HepG2 (cell line): Measurements from ENCODE around the gene CCDC154. TPM values are rescaled to one million over a fixed set of nuclear protein-coding genes. Genes with fewer than 3 reads are reported as not detected.
A peak's percentile ranks its signal among the peaks of the same experiment; 100 is the strongest.

Experiments
- ARHGAP35 ChIP-seq: sonication (generic); formaldehyde crosslinking; IDR thresholded peaks from 2 replicates; pipeline ENCODE4 v1.9.0; 2022; ENCODE audit warnings: mild to moderate bottlenecking, inconsistent platforms, moderate library complexity, missing genetic modification reagents, borderline replicate concordance
- CHCHD3 ChIP-seq: sonication (generic); formaldehyde crosslinking; IDR thresholded peaks from 2 replicates; pipeline ENCODE4 v1.8.0; 2022; ENCODE audit warnings: mild to moderate bottlenecking, missing genetic modification reagents, moderate library complexity
- DNMT3B ChIP-seq: conservative IDR thresholded peaks from 2 replicates; pipeline ENCODE4 v1.6.1; 2016; ENCODE audit warnings: missing biosample characterization, control low read depth
- E2F1 ChIP-seq: sonication (generic); formaldehyde crosslinking; IDR thresholded peaks from 2 replicates; pipeline ENCODE4 v1.5.0; 2020; ENCODE audit warnings: missing genetic modification reagents
- ELF1 ChIP-seq: sonication (generic); formaldehyde crosslinking; IDR thresholded peaks from 2 replicates; pipeline ENCODE4 v1.4.0; 2020; ENCODE audit warnings: missing genetic modification reagents
- GMEB2 ChIP-seq: IDR thresholded peaks from 2 replicates; pipeline ENCODE4 v1.6.1; 2016; ENCODE audit warnings: missing biosample characterization, missing genetic modification reagents, low read depth
- HES4 ChIP-seq: sonication (generic); formaldehyde crosslinking; IDR thresholded peaks from 2 replicates; pipeline ENCODE4 v1.9.0; 2021; ENCODE audit warnings: mild to moderate bottlenecking, missing genetic modification reagents, borderline replicate concordance
- KLF13 ChIP-seq: sonication (generic); formaldehyde crosslinking; IDR thresholded peaks from 2 replicates; pipeline ENCODE4 v1.4.0; 2020; ENCODE audit warnings: mild to moderate bottlenecking, missing genetic modification reagents
- MEIS2 ChIP-seq: sonication (generic); formaldehyde crosslinking; IDR thresholded peaks from 2 replicates; pipeline ENCODE4 v1.9.0; 2021; ENCODE audit warnings: mild to moderate bottlenecking, missing genetic modification reagents
- SP2 ChIP-seq: sonication (generic); formaldehyde crosslinking; IDR thresholded peaks from 2 replicates; pipeline ENCODE4 v1.5.1; 2020; ENCODE audit warnings: mild to moderate bottlenecking, missing genetic modification reagents
- ZNF232 ChIP-seq: sonication (generic); formaldehyde crosslinking; IDR thresholded peaks from 2 replicates; pipeline ENCODE4 v1.4.0; 2020; ENCODE audit warnings: missing genetic modification reagents, borderline replicate concordance
- ZNF343 ChIP-seq: sonication (generic); formaldehyde crosslinking; IDR thresholded peaks from 2 replicates; pipeline ENCODE4 v1.4.0; 2020; ENCODE audit warnings: mild to moderate bottlenecking, missing genetic modification reagents
- ZNF556 ChIP-seq: sonication (generic); formaldehyde crosslinking; IDR thresholded peaks from 2 replicates; pipeline ENCODE4 v1.4.0; 2020; ENCODE audit warnings: mild to moderate bottlenecking, missing genetic modification reagents, borderline replicate concordance
- ZNF570 ChIP-seq: sonication (generic); formaldehyde crosslinking; IDR thresholded peaks from 2 replicates; pipeline ENCODE4 v1.4.0; 2020; ENCODE audit warnings: mild to moderate bottlenecking, missing genetic modification reagents, borderline replicate concordance
- ZNF644 ChIP-seq: IDR thresholded peaks from 2 replicates; pipeline ENCODE4 v1.6.1; 2016; ENCODE audit warnings: low read depth
- ZNF766 ChIP-seq: sonication (generic); formaldehyde crosslinking; IDR thresholded peaks from 2 replicates; pipeline ENCODE4 v1.5.0; 2020; ENCODE audit warnings: missing genetic modification reagents, borderline replicate concordance
- ZNF772 ChIP-seq: sonication (generic); formaldehyde crosslinking; IDR thresholded peaks from 2 replicates; pipeline ENCODE4 v1.5.0; 2020; ENCODE audit warnings: mild to moderate bottlenecking, missing genetic modification reagents
- ZNF839 ChIP-seq: sonication (generic); formaldehyde crosslinking; IDR thresholded peaks from 2 replicates; pipeline ENCODE4 v1.4.0; 2020; ENCODE audit warnings: missing genetic modification reagents, mild to moderate bottlenecking, borderline replicate concordance
- polyA plus RNA-seq, 8 experiments: library from polyadenylated mRNA; depleted of rRNA in 3 of 8; stranded (reverse) in 7 of 8; unstranded in 1 of 8; fragments of >200 nt; fragmentation: Illumina TruSeq in 4 of 8; extraction: Trizol in 4 of 8; gene quantifications; 2 replicates each; pipeline versions ENCODE4 v1.2.1 to v1.2.3, GENCODE V29; 2011 to 2016; ENCODE audit warnings: low read depth in 4 of 8, missing spikeins in 1 of 8, mixed read lengths in 1 of 8; ENCODE audit not compliant: insufficient read depth in 1 of 8
- total RNA-seq, 5 experiments: library from RNA; depleted of rRNA; stranded (reverse); fragments of >200 nt; fragmentation: Illumina TruSeq; extraction: Trizol; gene quantifications; 2 replicates each; pipeline ENCODE4 v1.2.3, GENCODE V29; 2016; ENCODE audit warnings: low read depth in 1 of 5
- TF ChIP-seq, protein P1 (sequence below): sonication (generic); formaldehyde crosslinking; conservative IDR thresholded peaks from 2 replicates; pipeline ENCODE4 v1.4.0; 2020; ENCODE audit warnings: missing genetic modification reagents
- TF ChIP-seq, protein P2 (sequence below): sonication (generic); formaldehyde crosslinking; IDR thresholded peaks from 2 replicates; pipeline ENCODE4 v1.4.0; 2020; ENCODE audit warnings: mild to moderate bottlenecking, missing genetic modification reagents

The CCDC154 gene
- total and polyA plus RNA-seq, 2 of the 13 experiments (the other 11 are each of a cell fraction or from before 2014, with no cell fraction given), result 0.92 to 1.5 TPM

GRCh38 chr16:1492923-1493745 lies 48.8 kb upstream of the CCDC154 start, which contains the start of gene TELO2 (continued):
- TF ChIP-seq KLF13 (CRISPR knock-in tag), result no peak
- no peak for TF ChIP-seq ARHGAP35 (CRISPR knock-in tag)
- no peak; the same call in 1 of the 2 replicates for TF ChIP-seq ZNF766 (CRISPR knock-in tag)
- 0 out of 2 replicates have a peak, but pooled peaks have one; percentile 15 for TF ChIP-seq GMEB2 (CRISPR knock-in tag)
- peak; percentile 64 for TF ChIP-seq ZNF343 (CRISPR knock-in tag)
- no peak; the same call in 1 of the 2 replicates for TF ChIP-seq MEIS2 (CRISPR knock-in tag)
- TF ChIP-seq ZNF232 (CRISPR knock-in tag), result no peak
- TF ChIP-seq ELF1, result peak; percentile 53
- no peak for TF ChIP-seq ZNF839 (CRISPR knock-in tag)
- TF ChIP-seq, protein P1, sequence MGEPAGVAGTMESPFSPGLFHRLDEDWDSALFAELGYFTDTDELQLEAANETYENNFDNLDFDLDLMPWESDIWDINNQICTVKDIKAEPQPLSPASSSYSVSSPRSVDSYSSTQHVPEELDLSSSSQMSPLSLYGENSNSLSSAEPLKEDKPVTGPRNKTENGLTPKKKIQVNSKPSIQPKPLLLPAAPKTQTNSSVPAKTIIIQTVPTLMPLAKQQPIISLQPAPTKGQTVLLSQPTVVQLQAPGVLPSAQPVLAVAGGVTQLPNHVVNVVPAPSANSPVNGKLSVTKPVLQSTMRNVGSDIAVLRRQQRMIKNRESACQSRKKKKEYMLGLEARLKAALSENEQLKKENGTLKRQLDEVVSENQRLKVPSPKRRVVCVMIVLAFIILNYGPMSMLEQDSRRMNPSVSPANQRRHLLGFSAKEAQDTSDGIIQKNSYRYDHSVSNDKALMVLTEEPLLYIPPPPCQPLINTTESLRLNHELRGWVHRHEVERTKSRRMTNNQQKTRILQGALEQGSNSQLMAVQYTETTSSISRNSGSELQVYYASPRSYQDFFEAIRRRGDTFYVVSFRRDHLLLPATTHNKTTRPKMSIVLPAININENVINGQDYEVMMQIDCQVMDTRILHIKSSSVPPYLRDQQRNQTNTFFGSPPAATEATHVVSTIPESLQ (CRISPR knock-in tag), result no peak
- TF ChIP-seq, protein P2, sequence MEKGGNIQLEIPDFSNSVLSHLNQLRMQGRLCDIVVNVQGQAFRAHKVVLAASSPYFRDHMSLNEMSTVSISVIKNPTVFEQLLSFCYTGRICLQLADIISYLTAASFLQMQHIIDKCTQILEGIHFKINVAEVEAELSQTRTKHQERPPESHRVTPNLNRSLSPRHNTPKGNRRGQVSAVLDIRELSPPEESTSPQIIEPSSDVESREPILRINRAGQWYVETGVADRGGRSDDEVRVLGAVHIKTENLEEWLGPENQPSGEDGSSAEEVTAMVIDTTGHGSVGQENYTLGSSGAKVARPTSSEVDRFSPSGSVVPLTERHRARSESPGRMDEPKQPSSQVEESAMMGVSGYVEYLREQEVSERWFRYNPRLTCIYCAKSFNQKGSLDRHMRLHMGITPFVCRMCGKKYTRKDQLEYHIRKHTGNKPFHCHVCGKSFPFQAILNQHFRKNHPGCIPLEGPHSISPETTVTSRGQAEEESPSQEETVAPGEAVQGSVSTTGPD, result no peak
- TF ChIP-seq HES4 (CRISPR knock-in tag), result no peak
- TF ChIP-seq ZNF772 (CRISPR knock-in tag), result no peak
- TF ChIP-seq ZNF556 (CRISPR knock-in tag), result peak; percentile 43; the same call in 1 of the 2 replicates
- no peak for TF ChIP-seq CHCHD3 (CRISPR knock-in tag)
- peak; percentile 37; the same call in 1 of the 2 replicates for TF ChIP-seq SP2 (CRISPR knock-in tag)
- no peak for TF ChIP-seq DNMT3B (CRISPR knock-in tag)
- TF ChIP-seq ZNF644, result no peak
- TF ChIP-seq E2F1 (CRISPR knock-in tag), result peak; percentile 70; the same call in 1 of the 2 replicates
- no peak for TF ChIP-seq ZNF570 (CRISPR knock-in tag)
